Tibial nerve (tissue), 4 donors: Measurements from ENCODE around the gene DNAJC16. TPM values are rescaled to one million over a fixed set of nuclear protein-coding genes. Genes with fewer than 3 reads are reported as not detected.
"Not testable (repeated sequence)": the region's sequence is repeated elsewhere in the genome, so short reads cannot be mapped to it uniquely, and the experiment has no call there.

Experiments used
- DNase-seq, 2 donors: peaks; one replicate each; pipeline ENCODE4 v3.0.0-alpha.2; 2019; ENCODE audit warnings: low spot score in 2 of 2
- H3K27ac ChIP-seq, 4 donors: fragments of 200-600 bp; sonication (generic) in 3 of 4; one replicate each; pipeline ENCODE4 v1.5.1; 2017 to 2019; ENCODE audit warnings: mild to moderate bottlenecking in 1 of 4
- H3K27me3 ChIP-seq, 2 donors: fragments of 200-600 bp; sonication (generic) in 1 of 2; one replicate each; pipeline versions ENCODE4 v1.5.1 to v1.6.0; 2017 to 2019
- H3K36me3 ChIP-seq, 3 donors: fragments of 200-600 bp; sonication (generic); one replicate each; pipeline ENCODE4 v1.5.1; 2018 to 2019
- H3K4me1 ChIP-seq, 4 donors: fragments of 200-600 bp; sonication (generic) in 3 of 4; one replicate each; pipeline ENCODE4 v1.5.1; 2017 to 2019
- H3K4me3 ChIP-seq, 4 donors: fragments of 200-600 bp; sonication (generic) in 3 of 4; one replicate each; pipeline ENCODE4 v1.5.1; 2017 to 2019; ENCODE audit warnings: mild to moderate bottlenecking in 1 of 4, moderate library complexity in 1 of 4
- H3K9me3 ChIP-seq, 4 donors: fragments of 200-600 bp; sonication (generic) in 3 of 4; one replicate each; pipeline ENCODE4 v1.5.1; 2017 to 2019
- EP300 ChIP-seq, 2 donors: sonication (generic); formaldehyde crosslinking; IDR thresholded peaks; one replicate each; pipeline ENCODE4 v1.6.1; 2017; ENCODE audit warnings: antibody characterized with exemption in 2 of 2, mild to moderate bottlenecking in 1 of 2
- POLR2A ChIP-seq, 2 donors: fragments of 450-650 bp; IDR thresholded peaks; one replicate each; pipeline ENCODE4 v1.6.1; 2017; ENCODE audit warnings: antibody characterized with exemption in 2 of 2, mild to moderate bottlenecking in 2 of 2, moderate library complexity in 2 of 2
- WGBS, 2 donors: methylation state at CpG; one replicate each; pipeline ENCODE4 v1.1.5; 2018; 5-methylcytosine and 5-hydroxymethylcytosine counted together
- total RNA-seq, 4 donors: library from RNA; depleted of rRNA; stranded (reverse); fragments of >200 nt; gene quantifications; one replicate each; pipeline ENCODE4 v1.1.0, GENCODE V29; 2016
- TF ChIP-seq, protein P1 (sequence below), 5 experiments: fragments of 200-600 bp in 3 of 5; fragments of 450-650 bp in 2 of 5; sonication (generic) in 3 of 5; IDR thresholded peaks; one replicate each; pipeline ENCODE4 v1.5.1; 2016 to 2019; ENCODE audit warnings: antibody characterized with exemption in 5 of 5, mild to moderate bottlenecking in 3 of 5, moderate library complexity in 2 of 5

The DNAJC16 gene
- total RNA-seq, 4 donors from 2014 or later: 11.4 to 35.0 (median 26.3) TPM

- Histone ChIP-seq H3K4me3 (no peak overlapping the region), H3K4me1 (no peaks in the 10 kb centered on the region), H3K9me3 (no peaks in the 10 kb centered on the region), H3K36me3 (peaks cover 0 to 49% (median 0%) of the 10 kb centered on the region in 3 donors), H3K27ac (no peak overlapping the region), H3K27me3 (no peaks in the 10 kb centered on the region)
- DNase-seq: no peak
- WGBS, 2 donors: 76 to 79% methylated on average over 2 of the region's 2 CpGs
- no peak for TF ChIP-seq EP300 (IDR thresholded peaks at IDR 0.05)
- no peak for TF ChIP-seq POLR2A (IDR thresholded peaks at IDR 0.05)
- TF ChIP-seq, protein P1, sequence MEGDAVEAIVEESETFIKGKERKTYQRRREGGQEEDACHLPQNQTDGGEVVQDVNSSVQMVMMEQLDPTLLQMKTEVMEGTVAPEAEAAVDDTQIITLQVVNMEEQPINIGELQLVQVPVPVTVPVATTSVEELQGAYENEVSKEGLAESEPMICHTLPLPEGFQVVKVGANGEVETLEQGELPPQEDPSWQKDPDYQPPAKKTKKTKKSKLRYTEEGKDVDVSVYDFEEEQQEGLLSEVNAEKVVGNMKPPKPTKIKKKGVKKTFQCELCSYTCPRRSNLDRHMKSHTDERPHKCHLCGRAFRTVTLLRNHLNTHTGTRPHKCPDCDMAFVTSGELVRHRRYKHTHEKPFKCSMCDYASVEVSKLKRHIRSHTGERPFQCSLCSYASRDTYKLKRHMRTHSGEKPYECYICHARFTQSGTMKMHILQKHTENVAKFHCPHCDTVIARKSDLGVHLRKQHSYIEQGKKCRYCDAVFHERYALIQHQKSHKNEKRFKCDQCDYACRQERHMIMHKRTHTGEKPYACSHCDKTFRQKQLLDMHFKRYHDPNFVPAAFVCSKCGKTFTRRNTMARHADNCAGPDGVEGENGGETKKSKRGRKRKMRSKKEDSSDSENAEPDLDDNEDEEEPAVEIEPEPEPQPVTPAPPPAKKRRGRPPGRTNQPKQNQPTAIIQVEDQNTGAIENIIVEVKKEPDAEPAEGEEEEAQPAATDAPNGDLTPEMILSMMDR (IDR thresholded peaks at IDR 0.05): no peak
Measured at GRCh38 chr1:15483971-15484370, 42.7 kb upstream of the DNAJC16 start.

- H3K4me3 ChIP-seq, H3K4me1 ChIP-seq, H3K27ac ChIP-seq, H3K27me3 ChIP-seq, H3K9me3 ChIP-seq, DNase-seq: not testable (repeated sequence)
- 86 to 87% methylated on average over 6 of the region's 6 CpGs for WGBS, 2 donors
- peaks cover 0 to 53% (median 0%) of the 10 kb centered on the region in 3 donors for H3K36me3 ChIP-seq
Measured at GRCh38 chr1:15484443-15484842, 42.2 kb upstream of the DNAJC16 start.

DNA sequence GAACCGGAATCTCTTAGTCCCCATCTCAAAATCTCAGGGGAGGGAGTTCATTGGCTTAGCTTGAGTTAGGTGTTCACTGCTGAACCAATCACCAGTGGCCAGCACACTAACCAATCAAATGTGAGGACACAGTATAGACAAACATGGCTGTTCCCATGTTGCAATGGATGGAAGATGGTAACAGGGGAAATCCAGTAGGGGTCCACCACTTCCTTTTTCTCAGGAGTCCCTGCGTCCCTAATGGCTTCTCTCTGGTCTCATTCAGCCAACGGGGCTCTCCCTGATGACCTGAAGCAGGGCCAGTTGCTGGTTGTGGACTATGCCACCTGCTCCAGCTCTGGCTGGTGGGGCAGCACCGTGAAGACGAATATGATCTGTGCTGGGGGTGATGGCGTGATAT lies 41.0 kb upstream of the DNAJC16 start:
- H3K36me3 ChIP-seq: peaks cover 0 to 65% (median 0%) of the 10 kb centered on the region in 3 donors
- H3K4me1 ChIP-seq: no peaks in the 10 kb centered on the region
- no peak overlapping the region for H3K4me3 ChIP-seq
- DNase-seq: no peak
- H3K27me3 ChIP-seq: no peaks in the 10 kb centered on the region
- TF ChIP-seq EP300 (IDR thresholded peaks at IDR 0.05) (no peak), POLR2A (IDR thresholded peaks at IDR 0.05) (no peak)
- TF ChIP-seq, protein P1 (IDR thresholded peaks at IDR 0.05): no peak
- H3K27ac ChIP-seq: no peak overlapping the region
- H3K9me3 ChIP-seq: peaks cover 0 to 4% (median 0%) of the 10 kb centered on the region in 4 donors
- 92% methylated on average over 6 of the region's 6 CpGs for WGBS, 2 donors

GRCh38 chr1:15486844-15487610 lies 39.6 kb upstream of the DNAJC16 start:
- DNase-seq, H3K27ac ChIP-seq, H3K9me3 ChIP-seq, H3K4me3 ChIP-seq, H3K27me3 ChIP-seq, H3K4me1 ChIP-seq: not testable (repeated sequence)
- 94 to 96% methylated on average over 10 to 17 of the region's 17 CpGs for WGBS, 2 donors
- peaks cover 0 to 79% (median 0%) of the 10 kb centered on the region in 3 donors for H3K36me3 ChIP-seq

DNA sequence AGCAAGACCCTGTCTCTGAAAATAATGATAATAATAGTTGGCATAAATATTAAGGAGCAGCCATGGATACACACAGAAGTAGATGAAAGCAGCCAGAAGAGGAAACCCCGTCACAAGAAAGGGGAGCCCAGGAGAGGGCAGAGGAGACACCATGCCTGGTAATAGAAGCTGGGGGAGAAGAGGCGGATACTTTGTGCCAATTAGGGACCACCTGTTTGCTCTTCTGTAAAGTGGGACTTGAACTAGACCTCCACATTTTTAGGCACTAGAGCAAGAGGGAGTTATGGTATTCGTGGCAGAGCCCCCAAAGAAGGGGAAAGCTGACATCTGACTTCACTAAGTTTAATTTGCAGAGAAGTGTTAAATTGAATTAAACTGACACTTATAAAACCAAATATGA lies 38.3 kb upstream of the DNAJC16 start:
- no peaks in the 10 kb centered on the region for H3K27me3 ChIP-seq
- no peak for DNase-seq
- H3K27ac ChIP-seq: no peak overlapping the region
- H3K9me3 ChIP-seq: peaks cover 0 to 8% (median 0%) of the 10 kb centered on the region in 4 donors
- 91 to 92% methylated on average over 3 of the region's 3 CpGs for WGBS, 2 donors
- peaks cover 0 to 93% (median 0%) of the 10 kb centered on the region in 3 donors for H3K36me3 ChIP-seq
- TF ChIP-seq POLR2A (IDR thresholded peaks at IDR 0.05): no peak
- no peak for TF ChIP-seq EP300 (IDR thresholded peaks at IDR 0.05)
- TF ChIP-seq, protein P1 (IDR thresholded peaks at IDR 0.05): no peak
- H3K4me3 ChIP-seq: no peak overlapping the region
- H3K4me1 ChIP-seq: no peaks in the 10 kb centered on the region

DNA sequence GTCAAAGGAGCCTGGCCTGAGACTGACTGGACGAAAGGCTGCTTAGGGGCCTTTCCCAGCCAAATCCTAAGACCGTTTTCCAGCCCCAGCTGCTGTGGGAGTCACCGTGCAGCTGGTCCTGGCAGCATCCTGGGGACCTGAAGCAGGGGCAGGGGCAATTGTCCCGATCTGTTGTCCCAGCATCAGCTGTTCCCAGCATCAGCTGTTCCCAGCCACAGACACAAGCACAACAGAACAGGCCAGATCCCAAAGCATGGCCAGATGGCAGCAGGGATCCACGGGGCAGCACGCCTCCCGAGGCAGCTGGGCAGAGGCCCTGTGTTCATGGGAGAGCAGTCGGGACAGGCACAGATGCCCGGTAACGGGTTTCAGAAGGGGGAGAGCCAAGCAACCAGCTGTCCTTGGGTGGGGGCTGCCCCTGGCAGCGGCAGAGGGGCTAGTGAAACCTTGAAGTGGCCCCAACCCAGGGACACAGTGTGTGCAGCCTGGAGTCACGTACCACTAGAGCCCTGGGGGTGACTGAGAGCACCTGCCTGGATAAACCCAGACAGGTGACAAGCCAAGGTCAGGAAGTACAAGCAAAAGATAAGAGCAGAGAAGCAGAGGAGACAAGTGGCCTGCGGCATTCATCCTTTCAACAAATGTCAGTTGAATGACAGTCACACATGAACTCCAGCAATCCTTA lies 37.5 kb upstream of the DNAJC16 start:
- H3K27ac ChIP-seq: no peak overlapping the region
- TF ChIP-seq, protein P1 (IDR thresholded peaks at IDR 0.05): no peak
- TF ChIP-seq POLR2A (IDR thresholded peaks at IDR 0.05): no peak
- TF ChIP-seq EP300 (IDR thresholded peaks at IDR 0.05): no peak
- H3K9me3 ChIP-seq: peaks cover 0 to 8% (median 0%) of the 10 kb centered on the region in 4 donors
- no peak overlapping the region for H3K4me3 ChIP-seq
- H3K36me3 ChIP-seq: peaks cover 0 to 95% (median 0%) of the 10 kb centered on the region in 3 donors
- H3K4me1 ChIP-seq: no peaks in the 10 kb centered on the region
- no peak for DNase-seq
- H3K27me3 ChIP-seq: no peaks in the 10 kb centered on the region
- 74 to 78% methylated on average over 13 of the region's 13 CpGs for whole genome bisulfite sequencing, 2 donors

DNA sequence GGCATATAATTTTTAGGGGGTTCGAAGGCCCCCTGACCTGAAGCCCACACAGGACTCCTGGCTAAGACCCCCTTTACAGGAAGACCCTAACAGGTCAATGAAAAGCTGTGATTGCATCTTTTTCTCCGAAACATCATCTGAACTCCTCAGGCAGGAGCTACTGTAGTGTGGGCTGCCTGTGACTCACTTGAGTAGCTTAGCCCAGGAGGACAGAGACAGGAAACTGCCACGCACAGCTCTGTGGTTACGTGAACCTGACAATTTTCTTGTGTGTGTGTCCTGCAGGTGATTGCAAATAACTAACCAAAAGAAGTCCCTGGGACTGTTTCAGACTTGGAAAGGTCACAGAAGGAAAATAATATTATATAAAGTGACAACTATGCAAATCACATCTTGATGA lies 35.6 kb upstream of the DNAJC16 start:
- not testable (repeated sequence) for DNase-seq, H3K4me1 ChIP-seq, H3K27me3 ChIP-seq, H3K9me3 ChIP-seq, H3K27ac ChIP-seq, H3K4me3 ChIP-seq
- H3K36me3 ChIP-seq: peaks cover 0 to 98% (median 0%) of the 10 kb centered on the region in 3 donors
- WGBS, 2 donors: 82 to 95% methylated on average over 4 of the region's 4 CpGs
